MM.1S (cell line): ENCODE data around the gene UBE2E2.

Experiments used
- DNase-seq: peaks from one replicate; pipeline ENCODE4 v3.0.0-alpha.2; 2015
- H2AFZ ChIP-seq: fragments of 300-600 bp; sonication (generic); 2 replicates; pipeline ENCODE4 v1.6.0; 2016; ENCODE audit warnings: antibody characterized with exemption, low read length
- H3F3A ChIP-seq: fragments of 300-600 bp; sonication (generic); 2 replicates; pipeline ENCODE4 v1.6.1; 2016; ENCODE audit warnings: mild to moderate bottlenecking, antibody characterized with exemption, low read length, moderate library complexity, mixed read lengths; ENCODE audit not compliant: insufficient read depth
- H3K27ac ChIP-seq: fragments of 300-600 bp; sonication (generic); 2 replicates; pipeline ENCODE4 v1.5.1; 2016; ENCODE audit warnings: mild to moderate bottlenecking, low read length
- H3K27me3 ChIP-seq: fragments of 300-600 bp; sonication (generic); replicated peaks from 2 replicates; pipeline ENCODE4 v1.6.0; 2016; ENCODE audit warnings: low read length; ENCODE audit not compliant: insufficient read depth
- H3K36me3 ChIP-seq: fragments of 300-600 bp; sonication (generic); replicated peaks from 2 replicates; pipeline ENCODE4 v1.6.1; 2016; ENCODE audit warnings: mild to moderate bottlenecking, low read length, mixed read lengths; ENCODE audit not compliant: insufficient read depth
- H3K4me1 ChIP-seq: fragments of 300-600 bp; sonication (generic); 2 replicates; pipeline ENCODE4 v1.6.1; 2016; ENCODE audit warnings: low read length, mixed read lengths
- H3K4me2 ChIP-seq: fragments of 300-600 bp; sonication (generic); 2 replicates; pipeline ENCODE4 v1.6.0; 2016; ENCODE audit warnings: low read depth, low read length
- H3K4me3 ChIP-seq: fragments of 300-600 bp; sonication (generic); 2 replicates; pipeline ENCODE4 v1.5.1; 2016; ENCODE audit warnings: low read length, mixed read lengths
- H3K79me2 ChIP-seq: fragments of 300-600 bp; sonication (generic); 2 replicates; pipeline ENCODE4 v1.6.1; 2016; ENCODE audit warnings: mixed run types, low read length, mixed read lengths
- H3K9ac ChIP-seq: fragments of 300-600 bp; sonication (generic); 2 replicates; pipeline ENCODE4 v1.6.1; 2016; ENCODE audit warnings: low read length, mixed read lengths
- H3K9me2 ChIP-seq: fragments of 300-600 bp; sonication (generic); replicated peaks from 2 replicates; pipeline ENCODE4 v1.6.1; 2016; ENCODE audit warnings: mild to moderate bottlenecking, low read length, mixed read lengths; ENCODE audit not compliant: insufficient read depth
- H3K9me3 ChIP-seq: fragments of 300-600 bp; sonication (generic); replicated peaks from 2 replicates; pipeline ENCODE4 v1.6.1; 2016; ENCODE audit warnings: mild to moderate bottlenecking, low read length, mixed read lengths; ENCODE audit not compliant: insufficient read depth
- H4K20me1 ChIP-seq: fragments of 300-600 bp; sonication (generic); 2 replicates; pipeline ENCODE4 v1.6.1; 2016; ENCODE audit warnings: mild to moderate bottlenecking, low read length, moderate library complexity, mixed read lengths; ENCODE audit not compliant: insufficient read depth
- CTCF ChIP-seq: fragments of 300-600 bp; sonication (generic); IDR thresholded peaks from 2 replicates; pipeline ENCODE4 v1.5.1; 2016; ENCODE audit warnings: antibody characterized with exemption, low read length, mixed read lengths
- EZH2 ChIP-seq: fragments of 300-600 bp; sonication (generic); optimal IDR thresholded peaks from 2 replicates; pipeline ENCODE3; 2017; ENCODE audit warnings: low read depth, mild to moderate bottlenecking, antibody characterized with exemption, low read length, mixed read lengths
- EZH2phosphoT487 ChIP-seq: fragments of 300-600 bp; sonication (generic); IDR thresholded peaks from 2 replicates; pipeline ENCODE4 v1.6.1; 2018; ENCODE audit warnings: antibody characterized with exemption, low read length

The UBE2E2 gene

GRCh38 chr3:23395115-23395514 lies 192.0 kb downstream of the UBE2E2 start:
- no peaks in the 10 kb centered on the region for H3K9me3 ChIP-seq
- H3K79me2 ChIP-seq: peaks cover 21% of the 10 kb centered on the region
- no peak overlapping the region for H2AFZ ChIP-seq
- no peak overlapping the region for H3K27ac ChIP-seq
- H3K27me3 ChIP-seq: no peaks in the 10 kb centered on the region
- no peak for TF ChIP-seq EZH2phosphoT487
- TF ChIP-seq CTCF: no peak
- no peak for TF ChIP-seq EZH2
- H3K9ac ChIP-seq: no peak overlapping the region
- H3K4me2 ChIP-seq: no peak overlapping the region
- no peaks in the 10 kb centered on the region for H3F3A ChIP-seq
- DNase-seq: no peak
- H3K4me3 ChIP-seq: no peak overlapping the region
- H4K20me1 ChIP-seq: no peaks in the 10 kb centered on the region
- H3K4me1 ChIP-seq: peaks cover 8% of the 10 kb centered on the region
- H3K9me2 ChIP-seq: no peaks in the 10 kb centered on the region
- H3K36me3 ChIP-seq: no peaks in the 10 kb centered on the region

- Histone ChIP-seq H3K4me1 (peaks cover 8% of the 10 kb centered on the region), H3K27ac (no peak overlapping the region), H3K27me3 (no peaks in the 10 kb centered on the region), H2AFZ (no peak overlapping the region), H4K20me1 (no peaks in the 10 kb centered on the region), H3F3A (no peaks in the 10 kb centered on the region), H3K9me2 (no peaks in the 10 kb centered on the region), H3K4me3 (no peak overlapping the region), H3K9me3 (no peaks in the 10 kb centered on the region), H3K79me2 (peaks cover 16% of the 10 kb centered on the region), H3K4me2 (no peak overlapping the region), H3K36me3 (no peaks in the 10 kb centered on the region), H3K9ac (no peak overlapping the region)
- DNase-seq: no peak
- TF ChIP-seq CTCF: no peak
- no peak for TF ChIP-seq EZH2phosphoT487
- no peak for TF ChIP-seq EZH2
These were observed 193.6 kb downstream of the UBE2E2 start for GRCh38 chr3:23396746-23397145.

GRCh38 chr3:23399221-23399620 lies 196.1 kb downstream of the UBE2E2 start:
- Histone ChIP-seq H3K79me2 (peaks cover 17% of the 10 kb centered on the region), H3K4me1 (peaks cover 6% of the 10 kb centered on the region; the same call in 1 of the 2 replicates), H3K4me2 (no peak overlapping the region), H3K4me3 (no peak overlapping the region), H3K36me3 (no peaks in the 10 kb centered on the region), H3K9ac (no peak overlapping the region), H3K9me2 (no peaks in the 10 kb centered on the region), H4K20me1 (no peaks in the 10 kb centered on the region), H2AFZ (no peak overlapping the region), H3K9me3 (no peaks in the 10 kb centered on the region), H3K27ac (no peak overlapping the region), H3K27me3 (no peaks in the 10 kb centered on the region), H3F3A (no peaks in the 10 kb centered on the region)
- no peak for DNase-seq
- TF ChIP-seq CTCF (no peak), EZH2 (no peak), EZH2phosphoT487 (no peak)
